Hepatocyte (in vitro differentiated cells): ENCODE data around the gene CRYGA.

Experiments
- CTCF ChIP-seq: fragments of 200-600 bp; sonication (generic); IDR thresholded peaks from 2 replicates; pipeline ENCODE4 v1.5.1; 2016; ENCODE audit warnings: antibody characterized with exemption, mild to moderate bottlenecking; ENCODE audit not compliant: poor library complexity
- EZH2 ChIP-seq: fragments of 200-600 bp; sonication (generic); IDR thresholded peaks from 2 replicates; pipeline ENCODE4 v1.6.1; 2016; ENCODE audit warnings: antibody characterized with exemption, mild to moderate bottlenecking, borderline replicate concordance
- EZH2phosphoT487 ChIP-seq: fragments of 200-600 bp; sonication (generic); IDR thresholded peaks from one replicate; pipeline ENCODE4 v1.6.1; 2018; ENCODE audit warnings: antibody characterized with exemption, mild to moderate bottlenecking, low read depth, moderate library complexity; ENCODE audit not compliant: unreplicated experiment, severe bottlenecking

DNA sequence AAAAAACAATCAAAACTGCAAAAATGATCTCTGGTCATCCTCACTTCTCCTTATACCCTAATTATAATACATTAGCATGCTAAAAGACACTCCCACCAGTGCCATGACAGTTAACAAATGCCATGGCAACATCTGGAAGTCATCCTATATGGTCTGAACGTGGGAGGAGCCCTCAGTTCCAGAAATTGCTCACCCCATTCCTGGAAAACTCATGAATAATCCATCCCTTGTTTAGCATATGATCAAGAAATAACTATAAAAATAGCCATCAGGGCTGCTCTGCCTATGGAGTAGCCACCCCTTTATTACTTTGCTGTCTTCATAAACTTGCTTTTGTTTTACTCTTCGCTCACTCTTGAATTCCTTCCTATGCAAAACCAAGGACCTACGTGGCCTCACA, 32.1 kb upstream of the CRYGA start:
- TF ChIP-seq EZH2 (no peak), CTCF (no peak), EZH2phosphoT487 (no peak)
